K562 (cell line): Measurements from ENCODE around the gene LRRC8C. TPM values are rescaled to one million over a fixed set of nuclear protein-coding genes. Genes with fewer than 3 reads are reported as not detected.

Source experiments
- CEBPB ChIP-seq: fragments of 450-650 bp; IDR thresholded peaks from 2 replicates; pipeline ENCODE4 v1.6.1; 2016; ENCODE audit warnings: missing genetic modification characterization, missing compliant biosample characterization
- EP300 ChIP-seq: IDR thresholded peaks from 2 replicates; pipeline ENCODE4 v1.6.1; 2012; ENCODE audit warnings: low read length, improper control_type of control experiment
- ETV1 ChIP-seq: fragments of 450-650 bp; conservative IDR thresholded peaks from 2 replicates; pipeline ENCODE4 v1.6.1; 2016; ENCODE audit warnings: missing genetic modification characterization, control low read depth, low read depth, missing compliant biosample characterization
- HMGN3 ChIP-seq: IDR thresholded peaks from 2 replicates; pipeline ENCODE4 v1.6.1; 2011; ENCODE audit warnings: borderline replicate concordance, low read depth, mild to moderate bottlenecking, mixed read lengths, low read length; ENCODE audit not compliant: insufficient read length; ENCODE audit errors: extremely low read depth
- MEIS2 ChIP-seq: fragments of 450-650 bp; IDR thresholded peaks from 2 replicates; pipeline ENCODE4 v1.6.1; 2014; ENCODE audit warnings: mild to moderate bottlenecking; ENCODE audit not compliant: partially characterized antibody
- NFE2 ChIP-seq: IDR thresholded peaks from 2 replicates; pipeline ENCODE4 v1.6.1; 2014; ENCODE audit warnings: antibody characterized with exemption, low read depth
- NFIC ChIP-seq: fragments of 450-650 bp; IDR thresholded peaks from 2 replicates; pipeline ENCODE4 v1.6.1; 2017; ENCODE audit warnings: mild to moderate bottlenecking, inconsistent platforms
- PBX2 ChIP-seq, 2 experiments: IDR thresholded peaks in 1 of 2; conservative IDR thresholded peaks in 1 of 2; 2 replicates each; pipeline ENCODE4 v1.6.1; 2016; ENCODE audit warnings: low read depth in 2 of 2, mild to moderate bottlenecking in 1 of 2, missing compliant biosample characterization in 1 of 2, missing genetic modification characterization in 1 of 2, moderate library complexity in 1 of 2
- ZBTB11 ChIP-seq, 3 experiments: fragments of 200-800 bp in 1 of 3; fragments of 250-450 bp in 1 of 3; fragments of 450-650 bp in 1 of 3; sonication (Bioruptor Pico) in 1 of 3; sonication (Bioruptor generic) in 1 of 3; formaldehyde crosslinking in 1 of 3; IDR thresholded peaks; 2 replicates each; pipeline versions ENCODE4 v1.6.1 to v1.8.0; 2016 to 2022; ENCODE audit warnings: mild to moderate bottlenecking in 2 of 3, missing genetic modification characterization in 2 of 3, missing compliant biosample characterization in 1 of 3, moderate library complexity in 1 of 3
- ZBTB40 ChIP-seq, 2 experiments: fragments of 450-650 bp in 1 of 2; sonication (generic) in 1 of 2; formaldehyde crosslinking in 1 of 2; IDR thresholded peaks; 2 replicates each; pipeline versions ENCODE4 v1.7.1 to v1.9.0; 2016 to 2022; ENCODE audit warnings: inconsistent platforms in 1 of 2, mild to moderate bottlenecking in 1 of 2, missing genetic modification reagents in 1 of 2
- ZNF589 ChIP-seq: fragments of 200-800 bp; sonication (Bioruptor generic); IDR thresholded peaks from 2 replicates; pipeline ENCODE4 v1.6.1; 2016; ENCODE audit warnings: low read depth, missing genetic modification characterization, missing compliant biosample characterization
- ZSCAN29 ChIP-seq: fragments of 450-650 bp; IDR thresholded peaks from 2 replicates; pipeline ENCODE4 v1.6.1; 2017
- polyA plus RNA-seq, 8 experiments: library from polyadenylated mRNA; depleted of rRNA in 4 of 8; stranded (reverse) in 5 of 8; unstranded in 3 of 8; fragments of >200 nt; fragmentation: Nextera tagmentation in 2 of 8; fragmentation: Illumina TruSeq in 1 of 8; extraction: Ambion mirVana in 2 of 8; extraction: Trizol in 1 of 8; gene quantifications; 2 replicates each; pipeline versions ENCODE4 v1.2.1 to v1.2.3, GENCODE V29; 2011 to 2014; ENCODE audit warnings: inconsistent platforms in 1 of 8, missing spikeins in 1 of 8
- total RNA-seq, 7 experiments: library from RNA; depleted of rRNA in 6 of 7; stranded (reverse); fragments of >200 nt in 6 of 7; fragmentation: Illumina TruSeq in 2 of 7; extraction: Trizol in 2 of 7; gene quantifications; 2 replicates each; pipeline versions ENCODE4 v1.2.1 to v1.2.3, GENCODE V29; 2011 to 2021; ENCODE audit warnings: low replicate concordance in 1 of 7

The LRRC8C gene
- total and polyA plus RNA-seq, 9 of the 15 experiments (the other 6 are each of a cell fraction or from before 2014, with no cell fraction given): 1.00 to 12.5 (median 4.5) TPM

- TF ChIP-seq CEBPB (tag) (peak; percentile 71), PBX2 (CRISPR knock-in tag; IDR thresholded peaks at IDR 0.05; ENCODE audit: low read depth) (no peak), PBX2 (tag; conservative IDR thresholded peaks at IDR 0.05; ENCODE audit: low read depth) (no peak), MEIS2 (no peak), ZSCAN29 (no peak), NFIC (peak; percentile 60), NFE2 (no peak), ZBTB40 (IDR thresholded peaks at IDR 0.05) (peak; percentile 96), ZBTB40 (CRISPR knock-in tag; IDR thresholded peaks at IDR 0.05) (peak; percentile 76), EP300 (no peak), HMGN3 (no peak), ZNF589 (CRISPR knock-in tag) (no peak), ETV1 (tag) (no peak), ZBTB11 (CRISPR knock-in tag; IDR thresholded peaks at IDR 0.05) (no peak)
Observed at GRCh38 chr1:89754518-89754917, 121.6 kb downstream of the LRRC8C start (continued).
